NT2/D1 (cell line): Measurements from ENCODE around the gene RIC3.

Experiments used
- DNase-seq: peaks from one replicate; pipeline ENCODE4 v3.0.0-alpha.2; 2011; ENCODE audit warnings: low read depth, low spot score
- H3K27me3 ChIP-seq: 2 replicates; pipeline ENCODE4 v1.6.0; 2011; ENCODE audit warnings: mild to moderate bottlenecking; ENCODE audit not compliant: insufficient read length, insufficient read depth
- H3K36me3 ChIP-seq: 2 replicates; pipeline ENCODE4 v1.6.1; 2011; ENCODE audit warnings: mild to moderate bottlenecking, low read length, mixed read lengths; ENCODE audit not compliant: insufficient read depth, insufficient read length
- H3K4me1 ChIP-seq: 2 replicates; pipeline ENCODE4 v1.5.1; 2011; ENCODE audit not compliant: insufficient read depth, insufficient read length
- H3K4me3 ChIP-seq: 2 replicates; pipeline ENCODE4 v1.5.1; 2011; ENCODE audit warnings: low read depth; ENCODE audit not compliant: insufficient read length
- H3K9ac ChIP-seq: 2 replicates; pipeline ENCODE4 v1.6.0; 2011; ENCODE audit warnings: low read depth; ENCODE audit not compliant: insufficient read length
- H3K9me3 ChIP-seq: 2 replicates; pipeline ENCODE4 v1.5.1; 2011; ENCODE audit warnings: mild to moderate bottlenecking, low read length; ENCODE audit not compliant: insufficient read depth
- SUZ12 ChIP-seq: IDR thresholded peaks from 2 replicates; pipeline ENCODE4 v1.6.1; 2011; ENCODE audit not compliant: insufficient read length, insufficient read depth; ENCODE audit errors: extremely low read depth
- YY1 ChIP-seq: IDR thresholded peaks from 2 replicates; pipeline ENCODE4 v1.6.1; 2011; ENCODE audit not compliant: insufficient read length, insufficient read depth
- ZNF274 ChIP-seq: IDR thresholded peaks from 2 replicates; pipeline ENCODE4 v1.6.1; 2011; ENCODE audit warnings: mild to moderate bottlenecking, low read depth, low read length

Gene RIC3

GRCh38 chr11:8093931-8094575 lies 74.8 kb downstream of the RIC3 start:
- Histone ChIP-seq H3K4me1 (no peaks in the 10 kb centered on the region), H3K36me3 (peaks cover 77% of the 10 kb centered on the region), H3K9me3 (no peaks in the 10 kb centered on the region), H3K9ac (no peak overlapping the region), H3K27me3 (no peaks in the 10 kb centered on the region), H3K4me3 (no peak overlapping the region)
- TF ChIP-seq SUZ12 = no peak
- TF ChIP-seq YY1 = no peak
- TF ChIP-seq ZNF274 = no peak
- no peak for DNase-seq

GRCh38 chr11:8092587-8093424 lies 76.0 kb downstream of the RIC3 start:
- no peak overlapping the region for H3K9ac ChIP-seq
- H3K36me3 ChIP-seq = peaks cover 66% of the 10 kb centered on the region
- no peaks in the 10 kb centered on the region for H3K9me3 ChIP-seq
- DNase-seq = peak; percentile 64
- H3K27me3 ChIP-seq = no peaks in the 10 kb centered on the region
- peaks cover under 1% of the 10 kb centered on the region for H3K4me1 ChIP-seq
- TF ChIP-seq YY1 = no peak
- no peak for TF ChIP-seq SUZ12
- no peak for TF ChIP-seq ZNF274
- no peak overlapping the region for H3K4me3 ChIP-seq

GRCh38 chr11:8091721-8092120 lies 77.1 kb downstream of the RIC3 start:
- Histone ChIP-seq H3K9ac (no peak overlapping the region), H3K36me3 (peaks cover 55% of the 10 kb centered on the region), H3K4me3 (no peak overlapping the region), H3K4me1 (peaks cover 7% of the 10 kb centered on the region), H3K9me3 (no peaks in the 10 kb centered on the region), H3K27me3 (no peaks in the 10 kb centered on the region)
- TF ChIP-seq YY1 = no peak
- no peak for TF ChIP-seq ZNF274
- TF ChIP-seq SUZ12 = no peak
- DNase-seq = no peak

- Histone ChIP-seq H3K4me3 (no peak overlapping the region), H3K9me3 (no peaks in the 10 kb centered on the region), H3K27me3 (no peaks in the 10 kb centered on the region), H3K36me3 (peaks cover 45% of the 10 kb centered on the region), H3K9ac (no peak overlapping the region), H3K4me1 (peaks cover 13% of the 10 kb centered on the region)
- no peak for TF ChIP-seq SUZ12
- no peak for TF ChIP-seq ZNF274
- TF ChIP-seq YY1 = no peak
- peak; percentile 71 for DNase-seq
Measured at GRCh38 chr11:8090756-8091155, 78.1 kb downstream of the RIC3 start.

GRCh38 chr11:8089791-8090510 lies 78.9 kb downstream of the RIC3 start:
- TF ChIP-seq YY1 (no peak), ZNF274 (no peak), SUZ12 (no peak)
- Histone ChIP-seq H3K27me3 (no peaks in the 10 kb centered on the region), H3K9ac (no peak overlapping the region), H3K36me3 (peaks cover 38% of the 10 kb centered on the region), H3K4me3 (no peak overlapping the region), H3K4me1 (peaks cover 17% of the 10 kb centered on the region), H3K9me3 (no peaks in the 10 kb centered on the region)
- no peak for DNase-seq

GRCh38 chr11:8087756-8088155 lies 81.1 kb downstream of the RIC3 start:
- Histone ChIP-seq H3K36me3 (peaks cover 22% of the 10 kb centered on the region), H3K4me1 (peaks cover 32% of the 10 kb centered on the region), H3K27me3 (no peaks in the 10 kb centered on the region), H3K9me3 (no peaks in the 10 kb centered on the region), H3K9ac (no peak overlapping the region), H3K4me3 (no peak overlapping the region)
- DNase-seq = no peak
- TF ChIP-seq ZNF274 (no peak), YY1 (no peak), SUZ12 (no peak)

GRCh38 chr11:8087185-8087584 lies 81.6 kb downstream of the RIC3 start:
- H3K36me3 ChIP-seq = peaks cover 26% of the 10 kb centered on the region
- no peak for DNase-seq

More at GRCh38 chr11:8087185-8087584, 81.6 kb downstream of the RIC3 start:
- H3K9ac ChIP-seq = no peak overlapping the region
- H3K27me3 ChIP-seq = no peaks in the 10 kb centered on the region
- peaks cover 33% of the 10 kb centered on the region for H3K4me1 ChIP-seq
- H3K4me3 ChIP-seq = no peak overlapping the region
- no peaks in the 10 kb centered on the region for H3K9me3 ChIP-seq
- no peak for TF ChIP-seq ZNF274
- TF ChIP-seq YY1 = no peak
- TF ChIP-seq SUZ12 = no peak
